Lung (tissue), 12 donors: ENCODE results near the gene GUCY2C. TPM values are rescaled to one million over a fixed set of nuclear protein-coding genes. Genes with fewer than 3 reads are reported as not detected.

Source experiments
- ATAC-seq: fragments of 200-7000 bp; cut with Tn5 transposase; one replicate; pipeline ENCODE4 v1.9.1; 2020; ENCODE audit warnings: moderate number of reproducible peaks; ENCODE audit not compliant: insufficient read depth, low FRiP score
- DNase-seq, 3 donors: peaks; one replicate each; pipeline ENCODE4 v3.0.0-alpha.2; 2013 to 2017
- H3K27ac ChIP-seq, 2 donors: one replicate each; pipeline ENCODE4 v1.5.1; 2013; ENCODE audit warnings: mild to moderate bottlenecking in 2 of 2, moderate library complexity in 2 of 2, control low read depth in 1 of 2, inconsistent platforms in 1 of 2, low read depth in 1 of 2, low read length in 1 of 2
- H3K27me3 ChIP-seq, 3 donors: one replicate each; pipeline ENCODE4 v1.5.1; 2013; ENCODE audit warnings: low read length in 2 of 3; ENCODE audit not compliant: control insufficient read depth in 3 of 3, insufficient read depth in 3 of 3
- H3K36me3 ChIP-seq, 4 donors: one replicate each; pipeline ENCODE4 v1.5.1; 2013; ENCODE audit warnings: low read length in 4 of 4, mild to moderate bottlenecking in 1 of 4, moderate library complexity in 1 of 4; ENCODE audit not compliant: control insufficient read depth in 4 of 4, insufficient read depth in 4 of 4
- H3K4me1 ChIP-seq, 5 donors: one replicate each; pipeline ENCODE4 v1.5.1; 2013; ENCODE audit warnings: low read length in 5 of 5, mild to moderate bottlenecking in 2 of 5, moderate library complexity in 1 of 5; ENCODE audit not compliant: control insufficient read depth in 5 of 5, insufficient read depth in 5 of 5
- H3K4me3 ChIP-seq: one replicate; pipeline ENCODE4 v1.5.1; 2013; ENCODE audit warnings: mild to moderate bottlenecking, control low read depth, moderate library complexity
- H3K9ac ChIP-seq, 2 donors: one replicate each; pipeline ENCODE4 v1.5.1; 2013; ENCODE audit warnings: low read length in 2 of 2, control low read depth in 1 of 2; ENCODE audit not compliant: insufficient read depth in 1 of 2
- H3K9me3 ChIP-seq, 4 donors: one replicate each; pipeline ENCODE4 v1.5.1; 2013; ENCODE audit warnings: low read length in 3 of 4, mild to moderate bottlenecking in 1 of 4, moderate library complexity in 1 of 4; ENCODE audit not compliant: control insufficient read depth in 4 of 4, insufficient read depth in 3 of 4
- WGBS, 2 donors: extraction: QIAGEN DNeasy Blood & Tissue Kit; methylation state at CpG; one replicate each; pipeline ENCODE4 v1.1.7; 2013; 5-methylcytosine and 5-hydroxymethylcytosine counted together
- polyA plus RNA-seq, 2 donors: library from polyadenylated mRNA; stranded (reverse); fragments of 200-250 nt; gene quantifications; one replicate each; pipeline ENCODE4 v1.2.1, GENCODE V29; 2013
- total RNA-seq, 2 donors: library from RNA; depleted of rRNA in 1 of 2; stranded (reverse); fragments of >200 nt in 1 of 2; gene quantifications; one replicate each; pipeline ENCODE4 v1.2.1, GENCODE V29; 2014 to 2021
- TF ChIP-seq, protein P1 (sequence below): IDR thresholded peaks from 2 replicates; pipeline ENCODE4 v1.5.1; 2012; ENCODE audit warnings: mild to moderate bottlenecking; ENCODE audit errors: control extremely low read depth, extremely low read depth
- donor health status: control.
- donor health status: control.
- donor health status: Bipolar disorder and iron deficiency.
- donor health status: healthy.
- donor health status: DM: yes; HTN: yes; CAD: no.

Gene GUCY2C
- total and polyA plus RNA-seq, 4 donors, result 0.02 TPM; not detected in 3

DNA sequence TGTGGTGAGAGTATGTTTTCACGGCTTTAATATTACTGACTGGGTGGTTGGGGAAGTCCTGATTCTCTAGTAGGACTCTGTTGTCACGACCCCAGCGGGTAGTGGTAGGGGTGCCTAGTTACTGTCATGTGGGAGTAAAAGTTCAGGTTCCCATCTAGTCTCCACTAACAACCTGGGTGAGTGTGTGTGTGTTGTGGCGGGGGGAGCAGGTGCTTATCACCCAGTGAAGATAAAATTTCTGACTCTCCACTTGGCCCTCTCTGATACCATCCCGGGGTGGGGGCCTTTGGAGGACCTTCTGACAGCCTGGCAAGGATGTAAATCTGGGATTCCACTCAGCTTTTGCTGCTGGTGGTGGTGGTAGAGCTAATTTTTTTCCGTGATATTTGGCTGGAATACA lies 35.4 kb upstream of the GUCY2C start:
- DNase-seq (no peak), ATAC-seq (no peak)
- Histone ChIP-seq H3K36me3 (no peaks in the 10 kb centered on the region), H3K27me3 (no peaks in the 10 kb centered on the region), H3K4me1 (no peaks in the 10 kb centered on the region), H3K4me3 (no peak overlapping the region), H3K9me3 (peaks cover 0 to 3% (median 0%) of the 10 kb centered on the region in 4 donors), H3K27ac (no peak overlapping the region), H3K9ac (no peak overlapping the region)
- TF ChIP-seq, protein P1, sequence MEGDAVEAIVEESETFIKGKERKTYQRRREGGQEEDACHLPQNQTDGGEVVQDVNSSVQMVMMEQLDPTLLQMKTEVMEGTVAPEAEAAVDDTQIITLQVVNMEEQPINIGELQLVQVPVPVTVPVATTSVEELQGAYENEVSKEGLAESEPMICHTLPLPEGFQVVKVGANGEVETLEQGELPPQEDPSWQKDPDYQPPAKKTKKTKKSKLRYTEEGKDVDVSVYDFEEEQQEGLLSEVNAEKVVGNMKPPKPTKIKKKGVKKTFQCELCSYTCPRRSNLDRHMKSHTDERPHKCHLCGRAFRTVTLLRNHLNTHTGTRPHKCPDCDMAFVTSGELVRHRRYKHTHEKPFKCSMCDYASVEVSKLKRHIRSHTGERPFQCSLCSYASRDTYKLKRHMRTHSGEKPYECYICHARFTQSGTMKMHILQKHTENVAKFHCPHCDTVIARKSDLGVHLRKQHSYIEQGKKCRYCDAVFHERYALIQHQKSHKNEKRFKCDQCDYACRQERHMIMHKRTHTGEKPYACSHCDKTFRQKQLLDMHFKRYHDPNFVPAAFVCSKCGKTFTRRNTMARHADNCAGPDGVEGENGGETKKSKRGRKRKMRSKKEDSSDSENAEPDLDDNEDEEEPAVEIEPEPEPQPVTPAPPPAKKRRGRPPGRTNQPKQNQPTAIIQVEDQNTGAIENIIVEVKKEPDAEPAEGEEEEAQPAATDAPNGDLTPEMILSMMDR, result no peak
- 83 to 89% methylated on average over 6 of the region's 6 CpGs for WGBS, 2 donors

DNA sequence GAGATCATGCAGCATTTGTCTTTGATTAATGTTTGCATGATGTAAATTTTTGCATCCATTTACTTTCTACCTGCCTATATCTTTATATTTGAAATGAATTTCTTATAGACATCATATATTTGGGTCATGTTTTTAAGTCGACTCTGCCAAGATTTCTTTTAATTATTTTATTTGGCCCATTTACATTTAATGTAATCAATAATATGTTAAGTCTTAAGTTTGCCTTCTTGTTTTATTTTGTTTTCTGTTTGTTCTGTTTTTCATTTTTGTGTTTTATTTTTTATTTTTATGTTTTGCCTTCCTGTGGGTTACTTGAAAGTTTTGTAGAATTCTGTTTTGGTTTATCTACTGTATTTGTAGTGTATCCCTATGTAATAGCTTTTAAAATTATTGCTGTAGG lies 33.2 kb upstream of the GUCY2C start:
- 95 to 100% methylated on average over 1 of the region's 1 CpG for WGBS, 2 donors
- TF ChIP-seq, protein P1, result no peak
- H3K4me1 ChIP-seq, result no peaks in the 10 kb centered on the region
- H3K4me3 ChIP-seq, result no peak overlapping the region
- peaks cover 0 to 3% (median 0%) of the 10 kb centered on the region in 4 donors for H3K9me3 ChIP-seq
- H3K9ac ChIP-seq, result no peak overlapping the region
- H3K36me3 ChIP-seq, result no peaks in the 10 kb centered on the region
- ATAC-seq, result no peak
- no peak for DNase-seq
- H3K27me3 ChIP-seq, result no peaks in the 10 kb centered on the region
- no peak overlapping the region for H3K27ac ChIP-seq

DNA sequence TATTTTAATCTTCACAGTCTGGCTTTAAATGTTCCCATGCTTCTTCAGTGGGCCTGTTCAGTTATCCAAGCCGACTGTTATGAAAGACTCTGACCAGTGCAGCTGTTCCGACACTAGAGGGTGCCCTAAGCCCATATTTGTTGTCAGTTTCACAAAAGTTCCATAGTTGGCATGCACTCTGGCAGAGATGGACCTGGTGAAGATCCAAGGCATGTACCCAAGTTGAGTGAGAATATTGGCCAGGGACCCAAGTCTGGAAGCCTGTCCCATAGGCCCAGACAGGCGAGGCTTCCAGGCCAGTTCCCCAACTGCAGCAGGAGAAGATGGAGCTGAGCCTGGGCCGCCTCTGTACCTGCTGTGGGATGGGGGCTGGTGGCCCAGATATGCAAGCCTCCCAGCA lies 27.4 kb upstream of the GUCY2C start:
- no peaks in the 10 kb centered on the region for H3K4me1 ChIP-seq
- no peak overlapping the region for H3K4me3 ChIP-seq
- ATAC-seq (no peak), DNase-seq (peak; percentile 24 to 50 (median 45))
- no peak overlapping the region for H3K9ac ChIP-seq
- peaks cover 0 to 1% (median 0%) of the 10 kb centered on the region in 4 donors for H3K9me3 ChIP-seq
- no peaks in the 10 kb centered on the region for H3K36me3 ChIP-seq
- H3K27me3 ChIP-seq, result no peaks in the 10 kb centered on the region
- no peak overlapping the region for H3K27ac ChIP-seq
- 53 to 67% methylated on average over 4 of the region's 4 CpGs for WGBS, 2 donors
- TF ChIP-seq, protein P1, result peak; percentile 60

DNA sequence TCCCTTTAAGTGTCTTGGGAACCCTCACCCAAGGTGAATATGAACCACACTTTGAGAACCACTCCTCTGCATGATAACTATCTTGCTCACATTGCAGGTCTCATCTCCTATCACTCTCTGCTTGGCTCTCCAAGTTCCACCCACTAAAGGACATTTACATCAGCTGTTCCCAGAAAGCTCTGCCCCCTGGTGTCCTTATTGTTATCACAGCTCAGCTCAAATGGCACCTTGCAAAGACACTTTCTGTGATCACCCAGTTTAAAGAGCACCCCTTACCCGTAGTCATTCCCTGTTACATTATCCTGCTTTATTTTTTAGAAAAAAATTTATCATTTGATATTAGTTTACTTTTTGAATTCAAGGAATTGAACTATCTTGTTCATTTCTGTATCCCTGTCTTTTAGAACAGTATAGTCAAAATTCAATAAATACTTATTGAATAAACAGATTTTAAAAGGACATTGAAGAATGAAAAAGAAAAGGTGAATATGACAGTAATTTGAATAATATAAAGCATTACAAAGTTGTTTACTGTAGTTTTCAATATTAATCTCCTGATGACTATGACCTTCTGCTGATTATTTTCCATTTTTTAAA lies 20.5 kb upstream of the GUCY2C start:
- no peaks in the 10 kb centered on the region for H3K27me3 ChIP-seq
- H3K9me3 ChIP-seq, result no peaks in the 10 kb centered on the region
- H3K36me3 ChIP-seq, result no peaks in the 10 kb centered on the region
- DNase-seq (peak in 2 of 3 donors; percentile 4 to 46), ATAC-seq (no peak)
- WGBS, 2 donors, result 38 to 55% methylated on average over 1 of the region's 1 CpG
- H3K27ac ChIP-seq, result no peak overlapping the region
- no peak overlapping the region for H3K9ac ChIP-seq
- no peak overlapping the region for H3K4me3 ChIP-seq
- TF ChIP-seq, protein P1, result peak; percentile 33
- no peaks in the 10 kb centered on the region for H3K4me1 ChIP-seq
